ENCODE results near the gene DDX10. TPM values are rescaled to one million over a fixed set of nuclear protein-coding genes. Genes with fewer than 3 reads are reported as not detected.

DDX10 gene
- total RNA-seq, 1 experiment from 2014 or later = 48.3 TPM

GRCh38 chr11:108624196-108624925 lies 40.5 kb upstream of the DDX10 start:
- no peak overlapping the region for H2BK20ac ChIP-seq (ENCODE audit: low read depth, low read length, poor library complexity, severe bottlenecking)
- H3K36me3 Mint-ChIP-seq (ENCODE audit: insufficient read depth in 1 of 3, low read depth in 3 of 3) = peaks cover 0 to 13% (median 4%) of the 10 kb centered on the region in 3 experiments; a peak in 5 of 7 replicates
- H3K14ac ChIP-seq (ENCODE audit: insufficient read depth, low read length) = no peak overlapping the region
- H3K27me3 ChIP-seq (ENCODE audit: insufficient read depth, low read length) = no peaks in the 10 kb centered on the region
- no peak overlapping the region for H2BK12ac ChIP-seq (ENCODE audit: insufficient read length, low read depth, low read length)
- no peak overlapping the region for H3K4me2 ChIP-seq (ENCODE audit: insufficient read depth, insufficient read length, low read length)
- H4K8ac ChIP-seq (replicated peaks; ENCODE audit: insufficient read length, low read depth, low read length) = no peak overlapping the region
- H3K4me3 Mint-ChIP-seq = no peak overlapping the region
- no peaks in the 10 kb centered on the region for H3K79me2 ChIP-seq (ENCODE audit: insufficient read depth, low read length)
- H3K27ac Mint-ChIP-seq = no peak overlapping the region
- TF ChIP-seq CTCF (conservative IDR thresholded peaks at IDR 0.05) = no peak
- no peaks in the 10 kb centered on the region for H4K20me1 ChIP-seq (ENCODE audit: control insufficient read depth, insufficient read depth, insufficient read length)
- no peak overlapping the region for H3K27ac ChIP-seq (ENCODE audit: insufficient read length, low read depth, low read length)
- H2BK5ac ChIP-seq (ENCODE audit: insufficient read length, low read length) = no peak overlapping the region
- peaks cover 12 to 14% of the 10 kb centered on the region in 2 experiments for H3K9me3 Mint-ChIP-seq
- H4K91ac ChIP-seq (ENCODE audit: insufficient read length, low read depth, low read length) = no peak overlapping the region
- no peak overlapping the region for H3K56ac ChIP-seq (ENCODE audit: insufficient read length, low read depth, low read length)
- no peaks in the 10 kb centered on the region for H3K27me3 Mint-ChIP-seq (ENCODE audit: low read depth)
- no peak overlapping the region for H3K23ac ChIP-seq (ENCODE audit: insufficient read length, low read depth, low read length)
- no CpG with 5 or more reads among the region's 5 CpGs for WGBS (ENCODE audit: extremely low coverage, insufficient read length, low lambda C conversion rate)
- no peak overlapping the region for H3K9ac ChIP-seq (ENCODE audit: extremely low read depth, insufficient read length, low read length)
- no peaks in the 10 kb centered on the region for H3K4me1 ChIP-seq (ENCODE audit: insufficient read depth, low read length)
- peaks cover 10% of the 10 kb centered on the region for H3K9me3 ChIP-seq (ENCODE audit: control insufficient read depth, low read depth, low read length)
- H3K79me1 ChIP-seq (ENCODE audit: insufficient read depth, low read depth, low read length, poor library complexity, severe bottlenecking) = no peaks in the 10 kb centered on the region
- H2BK15ac ChIP-seq (ENCODE audit: low read depth, low read length) = no peak overlapping the region
- H2BK120ac ChIP-seq (ENCODE audit: low read depth, low read length, poor library complexity, severe bottlenecking) = no peak overlapping the region
- peaks cover 6 to 8% of the 10 kb centered on the region in 2 experiments for H3K4me1 Mint-ChIP-seq
- H2AFZ ChIP-seq (ENCODE audit: low read length) = no peak overlapping the region
- no peak overlapping the region for H2AK5ac ChIP-seq (ENCODE audit: insufficient read length, low read length)
- no peak overlapping the region for H3T11ph ChIP-seq (ENCODE audit: low read length)
- DNase-seq = no peak
- no peak overlapping the region for H3K18ac ChIP-seq (ENCODE audit: insufficient read length, low read depth, low read length)
- no peak overlapping the region for H4K5ac ChIP-seq (ENCODE audit: insufficient read length, low read depth, low read length)
- H3K23me2 ChIP-seq (ENCODE audit: insufficient read length, low read depth, low read length, poor library complexity, severe bottlenecking) = no peaks in the 10 kb centered on the region
- no peak overlapping the region for H3K4ac ChIP-seq (ENCODE audit: low read depth, low read length)
